GM23338 (cell line): ENCODE data around the gene SEL1L2.

ENCODE experiments used
- EZH2 ChIP-seq: fragments of 200-600 bp; sonication (generic); IDR thresholded peaks from one replicate; pipeline ENCODE4 v1.8.0; 2017; ENCODE audit warnings: antibody characterized with exemption, mild to moderate bottlenecking, low read depth; ENCODE audit not compliant: unreplicated experiment
- EZH2phosphoT487 ChIP-seq: fragments of 200-600 bp; sonication (generic); IDR thresholded peaks from one replicate; pipeline ENCODE4 v1.8.1; 2018; ENCODE audit warnings: antibody characterized with exemption; ENCODE audit not compliant: unreplicated experiment
- TF ChIP-seq, protein P1 (sequence below), 2 experiments: fragments of 200-600 bp in 1 of 2; sonication (generic) in 1 of 2; conservative IDR thresholded peaks; 2 replicates each; pipeline versions ENCODE4 v1.5.1 to v1.6.1; 2016 to 2017; ENCODE audit warnings: antibody characterized with exemption in 2 of 2, low read depth in 2 of 2, mild to moderate bottlenecking in 2 of 2, moderate library complexity in 1 of 2

DNA sequence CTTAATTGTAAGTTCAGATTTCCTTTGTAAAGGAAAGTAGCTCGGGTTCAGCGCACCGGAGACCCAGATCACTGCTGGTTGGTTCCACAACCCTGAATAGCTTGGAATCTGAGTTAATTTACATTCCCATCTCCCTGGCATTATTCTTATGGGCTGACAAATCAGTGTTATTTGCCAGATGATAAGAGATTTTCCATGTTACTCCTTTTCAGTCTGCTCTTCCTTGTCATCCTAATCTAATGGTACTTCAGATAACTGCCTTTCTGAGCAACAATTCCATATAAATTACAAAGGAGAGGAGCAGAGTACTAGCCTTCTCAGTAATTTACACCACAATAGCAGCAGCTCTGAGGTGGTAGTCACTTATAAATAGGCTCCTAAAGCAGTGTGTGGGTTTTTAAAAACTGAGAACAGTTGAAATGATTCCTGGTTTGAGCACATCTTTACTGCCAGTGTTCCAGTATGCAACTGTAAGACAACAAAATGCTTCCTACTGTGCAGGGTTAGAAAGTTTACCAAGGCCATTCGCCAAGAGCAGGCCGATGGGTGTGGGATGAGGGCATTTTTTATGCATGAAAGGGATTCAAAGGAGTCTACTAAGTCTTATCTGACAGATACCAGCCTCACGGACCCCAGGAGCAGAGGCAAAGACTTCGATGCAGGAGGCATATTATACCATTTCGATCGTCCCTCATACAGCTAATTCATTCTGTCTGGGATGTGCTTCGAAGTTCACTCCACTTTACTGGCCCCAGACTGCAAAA lies 115.8 kb downstream of the SEL1L2 start:
- TF ChIP-seq, protein P1, sequence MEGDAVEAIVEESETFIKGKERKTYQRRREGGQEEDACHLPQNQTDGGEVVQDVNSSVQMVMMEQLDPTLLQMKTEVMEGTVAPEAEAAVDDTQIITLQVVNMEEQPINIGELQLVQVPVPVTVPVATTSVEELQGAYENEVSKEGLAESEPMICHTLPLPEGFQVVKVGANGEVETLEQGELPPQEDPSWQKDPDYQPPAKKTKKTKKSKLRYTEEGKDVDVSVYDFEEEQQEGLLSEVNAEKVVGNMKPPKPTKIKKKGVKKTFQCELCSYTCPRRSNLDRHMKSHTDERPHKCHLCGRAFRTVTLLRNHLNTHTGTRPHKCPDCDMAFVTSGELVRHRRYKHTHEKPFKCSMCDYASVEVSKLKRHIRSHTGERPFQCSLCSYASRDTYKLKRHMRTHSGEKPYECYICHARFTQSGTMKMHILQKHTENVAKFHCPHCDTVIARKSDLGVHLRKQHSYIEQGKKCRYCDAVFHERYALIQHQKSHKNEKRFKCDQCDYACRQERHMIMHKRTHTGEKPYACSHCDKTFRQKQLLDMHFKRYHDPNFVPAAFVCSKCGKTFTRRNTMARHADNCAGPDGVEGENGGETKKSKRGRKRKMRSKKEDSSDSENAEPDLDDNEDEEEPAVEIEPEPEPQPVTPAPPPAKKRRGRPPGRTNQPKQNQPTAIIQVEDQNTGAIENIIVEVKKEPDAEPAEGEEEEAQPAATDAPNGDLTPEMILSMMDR (conservative IDR thresholded peaks at IDR 0.05; ENCODE audit: low read depth in 2 of 2): no peak
- TF ChIP-seq EZH2: no peak
- TF ChIP-seq EZH2phosphoT487: no peak
